HEK293 (cell line): ENCODE measurements around the gene AKAP11.

Experiments used
- ATF2 ChIP-seq: fragments of 450-650 bp; formaldehyde crosslinking; IDR thresholded peaks from 2 replicates; pipeline ENCODE4 v1.5.1; 2016; ENCODE audit warnings: missing biosample characterization, missing genetic modification characterization, low read depth
- CTCF ChIP-seq: fragments of 450-650 bp; formaldehyde crosslinking; IDR thresholded peaks from 2 replicates; pipeline ENCODE4 v1.5.1; 2016; ENCODE audit warnings: missing biosample characterization, missing genetic modification characterization
- INSM2 ChIP-seq: fragments of 450-650 bp; formaldehyde crosslinking; IDR thresholded peaks from 2 replicates; pipeline ENCODE4 v1.5.1; 2016; ENCODE audit warnings: missing biosample characterization, missing genetic modification characterization
- PATZ1 ChIP-seq: fragments of 450-650 bp; formaldehyde crosslinking; IDR thresholded peaks from 2 replicates; pipeline ENCODE4 v1.5.1; 2016; ENCODE audit warnings: missing biosample characterization, missing genetic modification characterization
- YY1 ChIP-seq: fragments of 450-650 bp; formaldehyde crosslinking; IDR thresholded peaks from 2 replicates; pipeline ENCODE4 v1.5.1; 2018; ENCODE audit warnings: missing biosample characterization, missing genetic modification characterization
- ZNF239 ChIP-seq: fragments of 450-650 bp; formaldehyde crosslinking; IDR thresholded peaks from 2 replicates; pipeline ENCODE4 v1.5.1; 2016; ENCODE audit warnings: missing biosample characterization, missing genetic modification characterization
- ZNF324 ChIP-seq: fragments of 450-650 bp; formaldehyde crosslinking; IDR thresholded peaks from 2 replicates; pipeline ENCODE4 v1.5.1; 2016; ENCODE audit warnings: missing biosample characterization, missing genetic modification characterization
- ZNF404 ChIP-seq: fragments of 450-650 bp; formaldehyde crosslinking; IDR thresholded peaks from 2 replicates; pipeline ENCODE4 v1.5.1; 2017; ENCODE audit warnings: missing biosample characterization, missing genetic modification characterization
- ZNF555 ChIP-seq: fragments of 450-650 bp; formaldehyde crosslinking; conservative IDR thresholded peaks from 2 replicates; pipeline ENCODE4 v1.5.1; 2017; ENCODE audit warnings: missing biosample characterization, mild to moderate bottlenecking, missing genetic modification characterization, inconsistent platforms
- ZNF660 ChIP-seq: fragments of 450-650 bp; IDR thresholded peaks from 2 replicates; pipeline ENCODE4 v1.5.1; 2018; ENCODE audit warnings: missing biosample characterization, mild to moderate bottlenecking, missing genetic modification characterization

GRCh38 chr13:42232671-42233070 is 39.3 kb upstream of the AKAP11 start:
- TF ChIP-seq ZNF239 (tag by site-specific recombination) (no peak), ZNF324 (tag by site-specific recombination) (no peak), YY1 (tag by site-specific recombination) (no peak), ZNF555 (no peak), CTCF (tag by site-specific recombination) (no peak), ZNF660 (no peak), INSM2 (tag by site-specific recombination) (no peak), ATF2 (tag by site-specific recombination) (no peak), PATZ1 (tag by site-specific recombination) (no peak), ZNF404 (no peak)
